HEK293 (cell line): ENCODE measurements around the gene ROS1.

Experiments used
- CTCF ChIA-PET: fragments of 350-600 bp; formaldehyde crosslinking; extraction: SDS; loops from one replicate; lab custom pipeline; 2021; ENCODE audit warnings: antibody characterized with exemption; lab: Yijun Ruan, JAX
- POLR2A ChIA-PET: fragments of 300-600 bp; formaldehyde crosslinking; extraction: SDS; loops from one replicate; lab custom pipeline; 2020; ENCODE audit warnings: antibody characterized with exemption, inconsistent platforms; lab: Yijun Ruan, JAX
- H3K27ac ChIP-seq: fragments of 200-500 bp; sonication (Bioruptor generic); 2 replicates; pipeline ENCODE4 v1.5.1; 2014; ENCODE audit warnings: low read depth, low read length, control low read depth, inconsistent platforms; ENCODE audit errors: extremely low read depth
- H3K36me3 ChIP-seq, 2 experiments: fragments of 200-500 bp in 1 of 2; sonication (Bioruptor generic) in 1 of 2; 1 replicate in 1 of 2; 2 replicates in 1 of 2; pipeline ENCODE4 v1.5.1; 2014 to 2017; ENCODE audit warnings: inconsistent platforms in 2 of 2, low read length in 2 of 2; ENCODE audit not compliant: control insufficient read depth in 2 of 2, insufficient read depth in 1 of 2
- H3K4me1 ChIP-seq: fragments of 200-500 bp; sonication (Bioruptor generic); 2 replicates; pipeline ENCODE4 v1.5.1; 2014; ENCODE audit warnings: mild to moderate bottlenecking, low read length, inconsistent platforms; ENCODE audit not compliant: control insufficient read depth, insufficient read depth
- H3K4me3 ChIP-seq: 2 replicates; pipeline ENCODE4 v1.5.1; 2011; ENCODE audit warnings: low read depth, mild to moderate bottlenecking, control low read depth, low read length, moderate library complexity
- H3K9me3 ChIP-seq: fragments of 200-500 bp; sonication (Bioruptor generic); 2 replicates; pipeline ENCODE4 v1.5.1; 2014; ENCODE audit warnings: low read depth, low read length, inconsistent platforms; ENCODE audit not compliant: control insufficient read depth, insufficient read depth
- EGR2 ChIP-seq: fragments of 450-650 bp; formaldehyde crosslinking; IDR thresholded peaks from 2 replicates; pipeline ENCODE4 v1.5.1; 2016; ENCODE audit warnings: low read depth, missing biosample characterization, missing genetic modification characterization
- FEZF1 ChIP-seq: fragments of 450-650 bp; formaldehyde crosslinking; IDR thresholded peaks from 2 replicates; pipeline ENCODE4 v1.5.1; 2016; ENCODE audit warnings: missing biosample characterization, missing genetic modification characterization
- GLIS1 ChIP-seq: fragments of 450-650 bp; formaldehyde crosslinking; IDR thresholded peaks from 2 replicates; pipeline ENCODE4 v1.5.1; 2016; ENCODE audit warnings: missing biosample characterization, missing genetic modification characterization
- HIC1 ChIP-seq: fragments of 450-650 bp; formaldehyde crosslinking; IDR thresholded peaks from 2 replicates; pipeline ENCODE4 v1.5.1; 2016; ENCODE audit warnings: missing biosample characterization, missing genetic modification characterization
- HOXC10 ChIP-seq: sonication (generic); formaldehyde crosslinking; IDR thresholded peaks from 2 replicates; pipeline ENCODE4 v1.8.1; 2023; ENCODE audit warnings: mild to moderate bottlenecking, missing genetic modification reagents
- PATZ1 ChIP-seq: fragments of 450-650 bp; formaldehyde crosslinking; IDR thresholded peaks from 2 replicates; pipeline ENCODE4 v1.5.1; 2016; ENCODE audit warnings: missing biosample characterization, missing genetic modification characterization
- PRDM2 ChIP-seq: fragments of 450-650 bp; formaldehyde crosslinking; IDR thresholded peaks from 2 replicates; pipeline ENCODE4 v1.5.1; 2016; ENCODE audit warnings: missing biosample characterization, missing genetic modification characterization, borderline replicate concordance
- YY2 ChIP-seq: fragments of 450-650 bp; formaldehyde crosslinking; IDR thresholded peaks from 2 replicates; pipeline ENCODE4 v1.5.1; 2016; ENCODE audit warnings: missing biosample characterization, missing genetic modification characterization
- ZBTB21 ChIP-seq: fragments of 450-650 bp; formaldehyde crosslinking; IDR thresholded peaks from 2 replicates; pipeline ENCODE4 v1.5.1; 2017; ENCODE audit warnings: missing biosample characterization, missing genetic modification characterization
- ZIC2 ChIP-seq: fragments of 450-650 bp; formaldehyde crosslinking; IDR thresholded peaks from 2 replicates; pipeline ENCODE4 v1.5.1; 2016; ENCODE audit warnings: missing biosample characterization, missing genetic modification characterization
- ZNF114 ChIP-seq: fragments of 450-650 bp; formaldehyde crosslinking; IDR thresholded peaks from 2 replicates; pipeline ENCODE4 v1.5.0; 2017; ENCODE audit warnings: missing biosample characterization, missing genetic modification characterization
- ZNF146 ChIP-seq: fragments of 450-650 bp; formaldehyde crosslinking; IDR thresholded peaks from 2 replicates; pipeline ENCODE4 v1.5.1; 2016; ENCODE audit warnings: missing biosample characterization, missing genetic modification characterization
- ZNF184 ChIP-seq: fragments of 450-650 bp; IDR thresholded peaks from 2 replicates; pipeline ENCODE4 v1.5.1; 2018; ENCODE audit warnings: missing biosample characterization, mild to moderate bottlenecking, missing genetic modification characterization
- ZNF266 ChIP-seq: fragments of 450-650 bp; formaldehyde crosslinking; IDR thresholded peaks from 2 replicates; pipeline ENCODE4 v1.5.1; 2016; ENCODE audit warnings: missing biosample characterization, missing genetic modification characterization, low read depth
- ZNF335 ChIP-seq: fragments of 450-650 bp; formaldehyde crosslinking; conservative IDR thresholded peaks from 2 replicates; pipeline ENCODE4 v1.5.1; 2016; ENCODE audit warnings: missing biosample characterization, missing genetic modification characterization
- ZNF354C ChIP-seq: fragments of 450-650 bp; formaldehyde crosslinking; IDR thresholded peaks from 2 replicates; pipeline ENCODE4 v1.5.1; 2016; ENCODE audit warnings: missing biosample characterization, missing genetic modification characterization, low read depth, borderline replicate concordance
- ZNF391 ChIP-seq: fragments of 450-650 bp; formaldehyde crosslinking; IDR thresholded peaks from 2 replicates; pipeline ENCODE4 v1.5.1; 2016; ENCODE audit warnings: low read depth, missing biosample characterization, missing genetic modification characterization, borderline replicate concordance
- ZNF394 ChIP-seq: fragments of 450-650 bp; formaldehyde crosslinking; IDR thresholded peaks from 2 replicates; pipeline ENCODE4 v1.5.1; 2016; ENCODE audit warnings: missing biosample characterization, missing genetic modification characterization, mild to moderate bottlenecking, moderate library complexity, borderline replicate concordance
- ZNF544 ChIP-seq: fragments of 450-650 bp; formaldehyde crosslinking; IDR thresholded peaks from 2 replicates; pipeline ENCODE4 v1.5.0; 2017; ENCODE audit warnings: missing biosample characterization, missing genetic modification characterization
- ZSCAN23 ChIP-seq: fragments of 450-650 bp; formaldehyde crosslinking; IDR thresholded peaks from 2 replicates; pipeline ENCODE4 v1.5.1; 2016; ENCODE audit warnings: missing biosample characterization, missing genetic modification characterization
- TF ChIP-seq, protein P1 (sequence below): fragments of 450-650 bp; formaldehyde crosslinking; IDR thresholded peaks from 2 replicates; pipeline ENCODE4 v1.5.1; 2016; ENCODE audit warnings: missing biosample characterization, missing genetic modification characterization
- TF ChIP-seq, protein P2 (sequence below): fragments of 450-650 bp; formaldehyde crosslinking; IDR thresholded peaks from 2 replicates; pipeline ENCODE4 v1.5.1; 2016; ENCODE audit warnings: missing biosample characterization, missing genetic modification characterization, low read depth

Gene ROS1

GRCh38 chr6:117351521-117351920 is 74.2 kb downstream of the ROS1 start:
- CTCF ChIA-PET, result interaction anchor here (0.5 to 2.1 kb wide), 12 partner anchors 10 to 551 kb away, joined by 3 to 9 read pairs (median 4); no protein-coding TSS in a partner anchor
- Histone ChIP-seq H3K4me3 (no peak overlapping the region), H3K27ac (no peak overlapping the region), H3K36me3 (no peaks in the 10 kb centered on the region), H3K4me1 (no peaks in the 10 kb centered on the region), H3K9me3 (no peaks in the 10 kb centered on the region)
- TF ChIP-seq ZNF391 (tag by site-specific recombination) (no peak), ZNF266 (no peak), ZSCAN23 (tag by site-specific recombination) (no peak), ZBTB21 (no peak), EGR2 (tag by site-specific recombination) (no peak), PATZ1 (tag by site-specific recombination) (no peak), ZNF146 (tag by site-specific recombination) (no peak), ZNF114 (tag by site-specific recombination) (no peak), GLIS1 (tag by site-specific recombination) (no peak), HOXC10 (CRISPR knock-in tag) (no peak), YY2 (no peak)
- POLR2A ChIA-PET, result no interaction called here

GRCh38 chr6:117346142-117346930 is 79.4 kb downstream of the ROS1 start:
- Histone ChIP-seq H3K36me3 (no peaks in the 10 kb centered on the region), H3K27ac (no peak overlapping the region), H3K4me3 (no peak overlapping the region), H3K4me1 (no peaks in the 10 kb centered on the region), H3K9me3 (no peaks in the 10 kb centered on the region)
- POLR2A ChIA-PET, result no interaction called here
- CTCF ChIA-PET, result interaction anchor here (0.6 to 2.9 kb wide), 21 partner anchors 8 to 1192 kb away, joined by 3 to 27 read pairs (median 4); partner anchors contain the start of gene GOPC
- no peak for TF ChIP-seq PRDM2 (tag by site-specific recombination)
- TF ChIP-seq, protein P1, sequence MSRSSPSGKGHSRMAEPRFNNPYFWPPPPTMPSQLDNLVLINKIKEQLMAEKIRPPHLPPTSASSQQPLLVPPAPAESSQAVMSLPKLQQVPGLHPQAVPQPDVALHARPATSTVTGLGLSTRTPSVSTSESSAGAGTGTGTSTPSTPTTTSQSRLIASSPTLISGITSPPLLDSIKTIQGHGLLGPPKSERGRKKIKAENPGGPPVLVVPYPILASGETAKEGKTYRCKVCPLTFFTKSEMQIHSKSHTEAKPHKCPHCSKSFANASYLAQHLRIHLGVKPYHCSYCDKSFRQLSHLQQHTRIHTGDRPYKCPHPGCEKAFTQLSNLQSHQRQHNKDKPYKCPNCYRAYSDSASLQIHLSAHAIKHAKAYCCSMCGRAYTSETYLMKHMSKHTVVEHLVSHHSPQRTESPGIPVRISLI (tag by site-specific recombination), result 0 out of 2 replicates have a peak, but pooled peaks have one; percentile 69
- no peak for TF ChIP-seq ZIC2 (tag by site-specific recombination)
- TF ChIP-seq ZNF184 (tag by site-specific recombination), result no peak
- TF ChIP-seq ZNF544 (tag by site-specific recombination), result no peak
- TF ChIP-seq, protein P2, sequence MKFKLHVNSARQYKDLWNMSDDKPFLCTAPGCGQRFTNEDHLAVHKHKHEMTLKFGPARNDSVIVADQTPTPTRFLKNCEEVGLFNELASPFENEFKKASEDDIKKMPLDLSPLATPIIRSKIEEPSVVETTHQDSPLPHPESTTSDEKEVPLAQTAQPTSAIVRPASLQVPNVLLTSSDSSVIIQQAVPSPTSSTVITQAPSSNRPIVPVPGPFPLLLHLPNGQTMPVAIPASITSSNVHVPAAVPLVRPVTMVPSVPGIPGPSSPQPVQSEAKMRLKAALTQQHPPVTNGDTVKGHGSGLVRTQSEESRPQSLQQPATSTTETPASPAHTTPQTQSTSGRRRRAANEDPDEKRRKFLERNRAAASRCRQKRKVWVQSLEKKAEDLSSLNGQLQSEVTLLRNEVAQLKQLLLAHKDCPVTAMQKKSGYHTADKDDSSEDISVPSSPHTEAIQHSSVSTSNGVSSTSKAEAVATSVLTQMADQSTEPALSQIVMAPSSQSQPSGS (tag by site-specific recombination), result peak; percentile 81
- TF ChIP-seq ZNF354C (tag by site-specific recombination), result no peak
- no peak for TF ChIP-seq FEZF1 (tag by site-specific recombination)
- no peak for TF ChIP-seq ZNF146 (tag by site-specific recombination)
- TF ChIP-seq ZNF335 (tag by site-specific recombination), result peak; percentile 16; the same call in 1 of the 2 replicates
- TF ChIP-seq ZNF394 (tag by site-specific recombination), result no peak
- TF ChIP-seq HIC1 (tag by site-specific recombination), result no peak
